HG03196 (cell line): ENCODE measurements around the gene NTSR1.

Experiments
- ATAC-seq: cut with Tn5 transposase; IDR thresholded peaks from one replicate; pipeline ENCODE4 v1.9.1; 2021; ENCODE audit not compliant: unreplicated experiment

NTSR1 gene

DNA sequence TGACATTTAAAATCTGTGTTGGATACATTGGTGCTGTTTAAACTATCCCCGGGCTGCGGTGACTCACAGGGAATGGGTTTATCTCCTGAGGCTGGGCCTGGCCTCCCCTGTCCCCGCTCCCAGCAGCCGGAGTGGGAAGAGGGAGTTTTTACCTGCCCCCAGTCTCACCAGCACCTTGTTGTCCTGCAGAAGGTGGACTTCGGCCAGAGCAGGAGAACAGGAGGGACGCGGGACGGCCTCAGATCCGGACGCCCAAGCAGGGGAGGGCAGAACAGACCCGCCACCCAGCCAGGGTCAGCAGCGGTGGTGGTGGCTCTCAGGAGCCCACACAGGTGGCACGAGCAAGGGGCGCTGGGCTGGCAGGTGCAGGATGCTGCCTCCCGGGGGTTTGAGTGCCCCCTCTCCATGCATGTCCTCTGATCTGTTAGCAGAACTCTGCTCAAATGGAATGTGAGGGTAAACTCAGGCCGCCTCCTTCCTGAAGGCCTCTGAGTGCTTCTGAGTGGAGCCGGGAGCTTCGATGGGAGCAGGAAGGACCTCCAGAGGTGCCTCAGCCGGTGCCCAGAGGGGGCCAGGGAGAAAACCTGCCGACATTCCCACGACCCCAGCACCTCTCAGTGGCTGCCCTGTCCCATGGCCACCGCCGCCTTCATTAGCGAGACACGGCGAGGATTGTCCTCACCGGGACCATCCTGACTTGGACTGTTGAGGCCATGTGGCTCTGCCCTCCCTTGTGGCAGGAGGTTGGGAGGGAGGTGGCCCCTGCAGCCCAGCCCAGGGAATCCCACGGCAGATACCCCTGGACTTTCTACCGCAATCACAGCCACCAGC lies 44.2 kb downstream of the NTSR1 start:
- ATAC-seq: no peak

DNA sequence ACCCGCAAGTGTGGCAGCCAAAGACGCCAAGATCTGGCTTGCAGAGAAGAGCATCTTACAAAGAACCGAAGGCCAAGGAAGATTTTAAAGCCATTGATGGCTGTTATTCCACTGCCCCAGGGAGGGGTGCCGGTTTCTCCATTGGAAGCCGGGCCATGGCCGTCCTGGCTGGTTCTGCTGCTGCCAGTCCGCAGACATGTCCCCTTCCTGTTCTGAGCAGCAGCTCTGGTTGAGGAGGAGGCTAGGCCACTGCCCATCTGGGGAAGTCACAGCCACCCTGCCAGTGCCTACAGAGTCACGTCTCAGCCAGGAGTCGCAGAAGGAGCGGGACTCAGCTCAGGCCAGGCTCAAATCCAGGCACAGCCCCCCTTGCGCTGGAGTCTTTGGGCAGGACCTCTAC lies 45.0 kb downstream of the NTSR1 start:
- ATAC-seq: no peak

DNA sequence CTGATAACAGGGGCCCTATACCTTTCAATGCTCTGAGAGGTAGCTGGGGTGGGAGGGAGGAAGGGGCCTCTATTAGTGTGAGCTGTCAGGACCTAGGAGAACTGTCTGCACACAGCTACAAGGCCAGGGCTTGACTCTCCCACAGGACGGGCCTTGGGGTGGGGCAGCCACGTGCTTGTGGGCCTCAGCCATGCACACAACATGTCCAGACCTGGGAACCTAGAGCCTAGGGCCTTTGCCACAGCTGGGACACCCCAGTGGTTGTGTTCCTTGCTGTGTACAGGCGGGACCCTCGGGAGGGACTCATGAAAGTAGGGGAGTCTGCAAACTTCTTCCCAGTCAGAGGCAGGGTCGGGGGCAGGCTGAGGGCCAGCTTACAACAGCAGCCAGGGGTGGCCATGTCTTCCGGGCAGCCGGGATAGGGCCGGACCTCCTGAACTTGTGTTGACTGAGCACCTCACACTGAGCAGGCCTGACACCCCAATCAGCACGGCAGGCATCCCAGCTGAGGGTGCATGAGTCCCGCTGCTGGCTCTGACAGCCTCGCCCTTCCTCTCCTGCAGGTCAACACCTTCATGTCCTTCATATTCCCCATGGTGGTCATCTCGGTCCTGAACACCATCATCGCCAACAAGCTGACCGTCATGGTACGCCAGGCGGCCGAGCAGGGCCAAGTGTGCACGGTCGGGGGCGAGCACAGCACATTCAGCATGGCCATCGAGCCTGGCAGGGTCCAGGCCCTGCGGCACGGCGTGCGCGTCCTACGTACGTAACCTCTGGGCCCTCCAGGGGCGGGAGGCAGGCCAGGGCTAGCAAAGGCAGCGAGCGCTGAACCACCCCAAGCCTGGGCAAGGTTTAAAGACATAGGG lies 45.7 kb downstream of the NTSR1 start:
- no peak for ATAC-seq

DNA sequence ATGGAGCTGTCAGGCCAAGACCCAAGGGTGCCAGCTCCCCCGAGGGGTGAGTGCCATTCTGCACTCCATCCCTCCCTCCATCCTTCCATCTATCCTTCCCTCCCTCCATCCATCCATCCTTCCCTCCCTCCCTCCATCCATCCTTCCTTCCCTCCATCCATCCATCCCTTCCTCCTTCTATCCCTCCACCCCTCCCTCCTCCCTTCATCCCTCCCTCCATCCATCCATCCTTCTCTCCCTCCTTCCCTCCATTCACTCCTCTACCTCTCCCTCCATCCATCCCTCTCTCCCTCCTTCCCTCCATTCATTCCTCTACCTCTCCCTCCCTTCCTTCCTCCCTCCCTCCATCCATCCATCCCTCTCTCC lies 46.3 kb downstream of the NTSR1 start:
- no peak for ATAC-seq

DNA sequence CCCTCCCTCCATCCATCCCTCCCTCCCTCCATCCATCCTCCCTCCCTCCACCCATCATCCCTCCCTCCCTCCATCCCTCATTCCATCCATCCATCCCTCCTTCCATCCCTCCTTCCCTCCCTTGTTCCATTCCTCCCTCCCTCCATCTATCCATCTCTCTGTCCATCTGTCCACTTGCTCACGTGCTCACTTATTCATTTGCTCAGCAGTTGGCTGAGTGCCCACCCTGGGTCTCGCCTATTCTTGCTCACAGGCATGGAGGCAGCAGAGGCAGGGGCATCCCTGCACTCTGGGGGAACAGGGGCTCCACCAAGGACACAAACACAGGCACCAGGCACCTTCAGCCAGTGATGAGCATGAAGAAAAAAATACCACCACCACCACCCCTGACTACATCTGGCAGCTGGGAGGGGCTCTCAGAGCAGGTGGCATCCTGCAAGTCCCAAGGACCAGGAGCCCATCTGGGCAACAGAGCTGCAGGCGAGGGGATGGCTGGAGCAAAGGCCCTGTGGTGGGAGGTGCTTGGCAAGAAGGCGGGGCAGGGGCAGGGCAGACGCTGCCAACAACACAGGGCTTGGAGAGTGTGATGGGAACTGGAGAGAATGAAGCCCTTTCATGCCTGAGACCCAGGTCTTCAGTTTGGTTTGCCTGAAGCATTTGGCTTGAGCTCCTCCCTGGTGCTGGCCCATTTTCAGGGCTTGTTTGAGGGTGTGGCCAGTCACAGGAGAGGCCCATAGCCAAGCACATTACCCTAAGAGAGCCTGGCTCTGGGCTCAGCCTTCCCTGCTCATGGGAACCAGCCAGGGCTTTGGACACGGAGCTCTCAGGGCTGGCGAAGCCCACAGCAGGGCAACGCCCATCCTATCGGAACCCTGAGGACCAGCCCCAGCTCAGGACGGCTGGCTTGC lies 47.4 kb downstream of the NTSR1 start:
- ATAC-seq: no peak

DNA sequence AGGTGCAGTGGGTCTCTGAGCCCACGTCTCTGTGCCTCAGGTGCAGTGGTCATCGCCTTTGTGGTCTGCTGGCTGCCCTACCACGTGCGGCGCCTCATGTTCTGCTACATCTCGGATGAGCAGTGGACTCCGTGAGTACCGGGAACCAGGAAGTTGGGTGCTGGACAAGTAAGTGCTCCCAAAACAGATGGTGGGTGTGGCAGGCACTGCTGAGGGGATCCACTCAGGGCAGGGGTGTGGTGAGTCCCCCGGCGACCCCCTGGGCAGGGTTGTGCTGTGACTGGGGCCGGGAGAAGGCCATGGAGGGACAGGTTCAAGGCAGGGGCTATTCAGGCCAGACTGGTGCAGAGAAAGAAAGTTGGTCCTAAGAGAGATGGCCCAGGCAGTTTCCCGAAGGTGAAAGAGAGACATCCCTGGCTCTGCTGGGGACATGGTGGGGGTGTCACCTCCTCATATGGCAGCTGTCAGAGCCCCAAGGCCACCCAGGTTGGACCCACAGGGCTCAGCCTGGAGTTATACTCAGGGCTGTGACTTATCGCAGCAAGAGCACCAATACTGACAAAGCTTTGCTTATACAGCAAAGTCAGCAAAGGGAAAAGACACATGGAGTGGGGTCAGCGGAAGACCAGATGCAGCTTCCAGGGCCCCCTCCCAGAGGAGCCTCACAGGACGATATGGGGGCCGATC lies 49.7 kb downstream of the NTSR1 start:
- no peak for ATAC-seq

DNA sequence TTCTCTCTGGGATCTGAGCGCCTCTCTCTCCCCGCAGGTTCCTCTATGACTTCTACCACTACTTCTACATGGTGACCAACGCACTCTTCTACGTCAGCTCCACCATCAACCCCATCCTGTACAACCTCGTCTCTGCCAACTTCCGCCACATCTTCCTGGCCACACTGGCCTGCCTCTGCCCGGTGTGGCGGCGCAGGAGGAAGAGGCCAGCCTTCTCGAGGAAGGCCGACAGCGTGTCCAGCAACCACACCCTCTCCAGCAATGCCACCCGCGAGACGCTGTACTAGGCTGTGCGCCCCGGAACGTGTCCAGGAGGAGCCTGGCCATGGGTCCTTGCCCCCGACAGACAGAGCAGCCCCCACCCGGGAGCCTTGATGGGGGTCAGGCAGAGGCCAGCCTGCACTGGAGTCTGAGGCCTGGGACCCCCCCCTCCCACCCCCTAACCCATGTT lies 51.4 kb downstream of the NTSR1 start:
- no peak for ATAC-seq

DNA sequence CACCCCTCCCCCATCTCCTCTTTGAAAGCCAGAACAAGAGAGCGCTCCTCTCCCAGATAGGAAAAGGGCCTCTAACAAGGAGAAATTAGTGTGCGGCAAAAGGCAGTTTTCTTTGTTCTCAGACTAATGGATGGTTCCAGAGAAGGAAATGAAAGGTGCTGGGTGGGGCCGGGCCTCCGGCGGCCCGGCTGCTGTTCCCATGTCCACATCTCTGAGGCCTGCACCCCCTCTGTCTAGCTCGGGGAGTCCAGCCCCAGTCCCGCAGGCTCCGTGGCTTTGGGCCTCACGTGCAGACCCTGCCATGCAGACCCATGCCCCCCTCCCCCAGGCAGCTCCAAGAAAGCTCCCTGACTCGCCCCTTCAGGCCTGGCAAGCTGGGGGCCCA lies 51.8 kb downstream of the NTSR1 start:
- no peak for ATAC-seq

DNA sequence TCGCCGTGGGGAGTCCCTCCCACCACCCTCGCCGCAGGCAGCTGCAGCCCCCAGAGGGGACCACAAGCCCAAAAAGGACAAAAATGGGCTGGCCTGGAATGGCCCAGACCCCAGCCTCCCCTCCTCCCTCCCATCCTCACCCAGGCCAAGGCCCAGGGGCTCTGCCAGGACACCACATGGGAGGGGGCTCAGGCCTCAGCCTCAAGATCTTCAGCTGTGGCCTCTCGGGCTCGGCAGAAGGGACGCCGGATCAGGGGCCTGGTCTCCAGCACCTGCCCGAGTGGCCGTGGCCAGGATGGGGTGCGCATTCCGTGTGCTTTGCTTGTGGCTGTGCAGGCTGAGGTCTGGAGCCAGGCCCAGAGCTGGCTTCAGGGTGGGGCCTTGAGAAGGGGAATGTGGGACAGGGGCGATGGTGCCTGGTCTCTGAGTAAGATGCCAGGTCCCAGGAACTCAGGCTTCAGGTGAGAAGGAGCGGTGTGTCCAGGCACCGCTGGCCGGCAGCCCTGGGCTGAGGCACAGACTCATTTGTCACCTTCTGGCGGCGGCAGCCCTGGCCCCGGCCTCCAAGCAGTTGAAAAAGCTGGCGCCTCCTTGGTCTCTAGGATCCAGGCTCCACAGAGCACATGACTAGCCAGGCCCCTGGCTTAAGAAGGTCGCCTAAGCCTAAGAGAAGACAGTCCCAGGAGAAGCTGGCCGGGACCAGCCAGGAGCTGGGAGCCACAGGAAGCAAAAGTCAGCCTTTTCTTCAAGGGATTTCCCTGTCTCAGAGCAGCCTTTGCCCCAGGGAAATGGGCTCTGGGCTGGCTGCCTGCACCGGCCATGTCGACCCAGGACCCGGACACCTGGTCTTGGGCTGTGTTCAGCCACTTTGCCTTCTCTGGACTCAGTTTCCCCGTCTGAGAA lies 52.5 kb downstream of the NTSR1 start:
- no peak for ATAC-seq

DNA sequence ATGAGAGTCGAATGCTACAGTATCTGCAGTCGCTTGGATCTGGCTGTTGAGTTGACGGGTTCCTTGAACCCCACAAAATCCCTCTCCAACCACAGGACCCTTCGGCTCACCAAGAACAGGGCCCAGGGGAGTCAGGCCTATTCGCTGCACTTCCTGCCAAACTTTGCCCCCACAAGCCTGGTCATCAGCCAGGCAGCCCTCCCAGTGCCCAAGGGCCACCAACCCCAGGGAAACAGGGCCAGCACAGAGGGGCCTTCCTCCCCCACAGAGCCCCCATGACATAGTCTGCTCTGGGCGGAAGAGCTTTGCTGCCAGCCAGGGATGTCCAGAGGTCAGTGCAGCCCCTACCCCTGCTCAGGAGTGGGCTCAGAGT lies 53.1 kb downstream of the NTSR1 start:
- no peak for ATAC-seq

DNA sequence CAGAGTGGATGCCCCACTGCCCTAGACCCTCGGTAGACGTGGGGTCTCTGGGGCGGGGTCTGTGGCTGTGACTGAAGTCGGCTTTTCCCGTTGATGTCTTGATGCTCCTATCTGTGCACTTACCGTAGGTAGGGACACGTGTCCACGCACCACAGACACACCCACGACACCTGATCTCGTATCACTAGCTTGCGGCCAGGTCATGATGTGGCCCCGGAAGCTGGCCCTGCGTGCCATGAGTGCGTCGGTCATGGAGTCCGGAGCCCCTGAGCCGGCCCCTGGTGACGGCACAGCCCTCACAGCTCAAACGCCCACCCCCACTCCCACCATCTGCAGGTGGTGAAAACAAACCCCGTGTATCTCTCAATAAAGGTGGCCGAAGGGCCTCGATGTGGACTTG lies 53.7 kb downstream of the NTSR1 start:
- no peak for ATAC-seq

DNA sequence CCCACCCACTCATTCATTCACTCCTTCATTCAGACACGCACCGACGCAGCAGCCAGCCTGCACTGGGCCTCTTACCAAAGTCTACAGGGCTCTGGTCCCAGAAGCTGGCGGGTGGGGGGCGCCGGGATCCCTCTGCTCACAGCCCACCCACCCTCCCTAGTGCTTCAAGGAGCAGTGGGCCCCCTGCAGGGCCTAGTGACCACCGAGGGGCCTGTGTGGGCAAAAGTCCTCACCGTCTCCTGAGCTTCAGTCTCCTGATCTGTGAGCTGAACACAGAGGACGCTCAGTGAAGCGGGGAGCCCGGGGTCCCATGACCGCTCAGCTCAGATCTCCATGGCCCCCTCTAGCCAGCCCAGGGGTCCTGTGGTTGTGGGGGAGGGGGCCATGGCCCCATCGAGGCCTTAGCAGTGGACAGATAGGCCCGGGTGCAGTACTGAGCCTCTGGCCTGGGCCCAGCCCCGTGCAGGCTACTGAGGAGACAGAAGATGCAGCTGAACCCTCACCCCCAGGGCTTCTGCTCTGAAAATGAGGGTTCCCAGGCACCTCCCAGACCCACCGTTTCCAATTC lies 54.2 kb downstream of the NTSR1 start:
- ATAC-seq: no peak

DNA sequence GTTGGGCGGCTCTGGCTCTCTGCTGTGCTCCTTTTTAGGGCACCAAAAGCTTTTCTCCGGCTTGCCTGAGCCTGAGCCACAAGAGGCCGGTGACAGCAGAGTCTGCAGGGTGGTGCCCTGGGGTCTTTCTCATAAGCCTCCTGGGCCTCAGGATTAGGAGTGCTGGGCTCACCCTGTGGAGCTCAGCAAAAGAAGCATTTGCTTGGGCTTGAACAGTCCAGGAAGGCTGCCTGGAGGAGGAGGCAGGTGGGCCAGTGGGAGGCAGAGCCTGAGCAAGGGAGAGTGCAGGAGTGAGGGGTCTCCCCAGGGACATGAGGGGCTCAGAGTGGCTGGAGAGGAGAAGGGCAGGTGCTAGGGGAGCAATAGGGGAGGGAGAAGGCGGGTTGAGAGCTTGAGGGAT lies 54.8 kb downstream of the NTSR1 start:
- ATAC-seq: no peak

DNA sequence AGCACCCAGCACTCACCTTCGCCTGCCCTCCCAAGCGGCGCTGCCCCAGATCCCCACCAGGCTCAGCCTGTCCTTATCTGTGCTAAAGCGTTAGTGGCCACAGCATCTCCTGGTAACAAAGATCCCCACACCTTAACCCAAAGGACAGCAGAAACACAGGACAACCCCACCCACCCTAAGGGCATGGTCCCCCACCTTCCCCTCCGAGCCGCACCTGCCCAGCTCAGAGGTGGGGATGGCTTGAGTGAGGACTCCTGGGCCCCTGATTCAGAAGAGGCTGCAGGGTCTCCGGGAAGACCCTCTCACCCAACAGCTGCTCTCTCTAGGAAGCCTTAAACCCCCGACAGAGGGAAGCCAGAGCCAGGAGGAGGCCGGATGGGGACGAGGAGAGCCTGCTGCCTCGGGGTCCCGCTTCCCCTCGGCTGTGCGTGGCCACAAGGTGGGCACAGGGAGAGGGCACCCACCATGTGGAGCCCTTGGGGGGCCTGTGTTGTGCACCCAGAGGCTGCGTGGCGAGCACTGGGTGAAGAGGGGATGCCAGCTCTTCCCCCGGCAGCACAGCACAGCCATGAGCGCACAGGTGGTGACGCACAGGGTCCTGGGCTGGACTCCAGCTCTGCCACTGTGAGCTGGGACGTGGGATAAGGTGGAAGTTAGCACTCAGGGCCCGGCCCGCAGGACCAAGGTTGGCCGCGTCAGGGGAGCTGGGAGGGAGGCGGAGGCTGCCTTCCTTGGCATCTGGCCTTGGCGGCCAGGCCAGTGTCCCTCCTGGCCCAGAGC lies 55.7 kb downstream of the NTSR1 start:
- no peak for ATAC-seq

DNA sequence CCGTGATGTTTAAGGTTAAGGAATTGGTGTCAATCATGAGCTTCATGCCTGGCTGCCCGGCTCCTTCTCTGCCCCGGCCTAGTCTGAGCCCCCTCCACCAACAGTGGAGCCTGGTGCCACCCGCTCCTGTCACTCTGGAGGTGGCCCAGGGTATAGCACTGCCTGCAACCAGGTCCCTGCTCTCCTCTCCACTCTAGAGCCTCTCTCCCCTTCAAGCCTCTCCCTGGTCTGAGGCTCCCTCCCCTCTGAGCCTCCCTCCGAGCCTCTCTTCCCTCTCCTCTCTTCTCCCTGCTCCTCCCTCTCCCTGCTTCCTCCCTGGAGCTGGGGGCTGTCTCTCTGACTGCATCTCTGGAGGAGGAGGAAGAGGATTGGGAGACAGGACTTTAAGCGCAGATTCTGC lies 56.4 kb downstream of the NTSR1 start:
- no peak for ATAC-seq

DNA sequence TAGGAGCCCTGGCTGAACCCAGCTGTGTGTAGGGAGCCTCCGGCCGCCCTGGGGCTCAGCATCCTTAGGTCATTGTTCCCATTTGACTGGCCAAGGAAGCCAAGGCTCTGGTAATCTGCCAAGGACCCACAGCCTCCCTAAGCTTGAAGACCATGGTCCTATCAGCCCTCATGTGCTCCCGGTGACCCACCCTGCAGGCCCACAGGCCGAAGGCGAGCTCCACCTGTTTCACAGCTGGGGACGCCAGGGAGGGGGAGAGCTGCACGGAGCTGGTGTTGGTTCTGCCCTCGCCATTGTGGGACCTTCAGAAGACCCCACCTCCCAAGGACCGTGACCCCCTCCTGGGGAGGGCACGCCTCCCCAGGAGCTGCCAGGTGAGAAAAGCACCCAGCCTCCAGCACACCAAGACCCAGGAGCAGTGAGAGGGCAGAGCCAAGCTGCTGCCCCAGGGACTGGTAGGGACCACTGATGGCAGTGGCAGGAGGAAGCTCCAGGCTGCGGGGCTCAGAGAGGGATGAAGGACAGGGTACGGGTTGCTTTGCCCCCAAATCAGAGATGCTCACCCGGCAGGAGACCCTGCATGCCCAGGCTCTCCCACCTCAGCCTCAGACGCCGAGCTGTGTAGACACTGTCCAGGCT lies 56.9 kb downstream of the NTSR1 start:
- ATAC-seq: no peak

DNA sequence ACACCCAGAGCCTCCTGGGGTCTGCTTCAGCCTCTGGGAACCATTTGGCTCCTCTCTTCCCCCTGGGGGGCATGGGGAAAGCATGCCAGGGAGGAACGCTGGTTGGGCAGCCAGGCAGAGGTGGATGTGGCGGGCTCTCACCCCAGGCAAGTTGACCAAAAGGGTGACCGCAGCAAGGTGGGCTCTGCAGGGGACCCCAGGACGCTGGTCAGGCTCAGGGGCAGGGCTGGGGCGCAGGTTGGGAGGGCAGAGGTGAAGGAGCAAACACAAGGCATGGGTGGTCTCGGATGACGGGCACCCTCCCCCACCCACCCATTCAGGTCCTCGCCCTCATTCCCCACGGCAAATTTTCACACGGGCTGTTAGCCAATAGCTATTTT lies 57.4 kb downstream of the NTSR1 start:
- ATAC-seq: no peak

DNA sequence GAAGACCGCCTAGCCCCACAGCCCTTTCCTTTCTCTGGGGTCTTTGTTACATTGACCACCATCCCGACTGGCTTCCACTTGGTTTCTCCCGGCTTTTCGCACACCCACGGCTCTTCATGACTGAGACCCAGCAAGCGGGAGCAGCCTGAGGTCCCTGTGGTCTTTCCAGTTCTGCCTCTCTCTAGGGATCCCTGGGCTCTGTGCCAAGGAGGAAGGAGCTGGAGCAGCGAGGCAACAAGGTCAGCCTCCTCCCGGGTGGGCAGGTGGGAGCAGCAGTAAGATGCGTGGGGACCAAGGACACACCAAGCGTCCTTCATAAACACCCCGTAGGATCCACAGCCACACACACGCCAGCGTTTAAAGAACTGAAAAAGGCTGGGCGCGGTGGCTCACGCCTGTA lies 58.1 kb downstream of the NTSR1 start:
- no peak for ATAC-seq
